Glomerular endothelial cell (primary cell): ENCODE results near the gene TMX3. TPM values are rescaled to one million over a fixed set of nuclear protein-coding genes. Genes with fewer than 3 reads are reported as not detected.
A peak's percentile ranks its signal among the peaks of the same experiment; 100 is the strongest.

Experiments used
- DNase-seq: peaks from one replicate; pipeline ENCODE4 v3.0.0-alpha.2; 2011; ENCODE audit warnings: low read depth, low spot score; ENCODE audit errors: extremely low read depth
- total RNA-seq: library from RNA; depleted of rRNA; stranded (reverse); fragments of >200 nt; gene quantifications from 2 replicates; pipeline ENCODE4 v1.2.3, GENCODE V29; 2015

The TMX3 gene
- total RNA-seq, 1 donor from 2014 or later, result 60.8 TPM

- no peak for DNase-seq
Observed at GRCh38 chr18:68713796-68714195, 1.1 kb downstream of the TMX3 start.

GRCh38 chr18:68713131-68713530 lies 1.8 kb downstream of the TMX3 start:
- no peak for DNase-seq

GRCh38 chr18:68707646-68708045 lies 7.3 kb downstream of the TMX3 start:
- no peak for DNase-seq

- DNase-seq, result no peak
Observed at GRCh38 chr18:68705119-68705518, 9.8 kb downstream of the TMX3 start.

GRCh38 chr18:68703326-68703725 lies 11.6 kb downstream of the TMX3 start:
- no peak for DNase-seq

- DNase-seq, result no peak
Observed at GRCh38 chr18:68701353-68701752, 13.6 kb downstream of the TMX3 start.

- no peak for DNase-seq
Observed at GRCh38 chr18:68699043-68699442, 15.9 kb downstream of the TMX3 start.

- no peak for DNase-seq
Observed at GRCh38 chr18:68696937-68697336, 18.0 kb downstream of the TMX3 start.

GRCh38 chr18:68694316-68694715 lies 20.6 kb downstream of the TMX3 start:
- no peak for DNase-seq

- no peak for DNase-seq
Observed at GRCh38 chr18:68693091-68693815, 21.7 kb downstream of the TMX3 start.

- DNase-seq, result no peak
Observed at GRCh38 chr18:68679528-68679927, 35.4 kb downstream of the TMX3 start.

GRCh38 chr18:68676913-68677312 lies 38.0 kb downstream of the TMX3 start:
- no peak for DNase-seq

- no peak for DNase-seq
Observed at GRCh38 chr18:68667121-68667520, 47.8 kb downstream of the TMX3 start.

- no peak for DNase-seq
Observed at GRCh38 chr18:68666381-68666780, 48.5 kb downstream of the TMX3 start.

- DNase-seq, result no peak
Observed at GRCh38 chr18:68665628-68666027, 49.3 kb downstream of the TMX3 start.

GRCh38 chr18:68662754-68663153 lies 52.2 kb downstream of the TMX3 start:
- peak; percentile 4 for DNase-seq

- DNase-seq, result peak; percentile 29
Observed at GRCh38 chr18:68660354-68661183, 54.3 kb downstream of the TMX3 start.

- DNase-seq, result no peak
Observed at GRCh38 chr18:68648191-68648590, 66.7 kb downstream of the TMX3 start.

- DNase-seq, result no peak
Observed at GRCh38 chr18:68642003-68642402, 72.9 kb downstream of the TMX3 start.

GRCh38 chr18:68640861-68641260 lies 74.0 kb downstream of the TMX3 start:
- DNase-seq, result no peak

GRCh38 chr18:68638613-68639012 lies 76.3 kb downstream of the TMX3 start:
- no peak for DNase-seq

GRCh38 chr18:68627812-68628211 lies 87.1 kb downstream of the TMX3 start:
- no peak for DNase-seq
